ENCODE measurements around the gene SMOC2. TPM values are rescaled to one million over a fixed set of nuclear protein-coding genes. Genes with fewer than 3 reads are reported as not detected.

SMOC2 gene
- total RNA-seq, 1 donor from 2014 or later: 0.53 TPM

DNA sequence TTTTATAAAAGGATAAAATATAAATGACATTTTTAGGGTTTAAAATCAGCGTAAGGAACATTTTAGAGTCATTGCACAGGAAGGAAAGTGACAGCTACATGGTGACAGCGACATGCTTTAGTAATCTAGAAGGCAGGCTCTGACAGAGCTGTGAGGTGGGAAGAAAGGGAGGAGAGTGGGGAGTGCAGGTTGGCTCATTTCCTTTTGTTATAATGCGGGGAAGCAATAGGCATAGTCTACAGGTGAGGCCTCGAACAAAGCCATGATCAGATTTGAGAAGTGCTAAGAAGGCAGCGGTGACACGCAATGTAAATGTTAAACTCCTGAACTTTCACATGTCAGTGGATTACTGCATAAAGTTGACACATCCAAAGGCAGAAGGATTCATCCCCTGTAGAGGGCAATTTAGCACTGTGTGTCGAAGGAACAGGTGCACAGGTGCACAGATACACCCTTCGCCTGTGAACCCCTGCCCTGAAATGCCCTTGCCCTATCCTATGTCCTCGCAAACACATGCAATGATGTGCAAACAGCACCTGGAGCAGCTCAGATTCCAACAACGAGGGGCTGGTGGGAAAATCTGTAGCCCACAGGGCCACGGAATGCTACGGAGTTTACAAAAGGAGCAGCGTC is 32.4 kb upstream of the SMOC2 start:
- Histone ChIP-seq H3K4me3 (ENCODE audit: low read depth, low read length) (no peak overlapping the region), H3K27me3 (ENCODE audit: control insufficient read depth, insufficient read depth, low read length) (no peaks in the 10 kb centered on the region), H3K36me3 (ENCODE audit: control insufficient read depth, insufficient read depth, low read length) (no peaks in the 10 kb centered on the region)
- TF ChIP-seq, protein P1, sequence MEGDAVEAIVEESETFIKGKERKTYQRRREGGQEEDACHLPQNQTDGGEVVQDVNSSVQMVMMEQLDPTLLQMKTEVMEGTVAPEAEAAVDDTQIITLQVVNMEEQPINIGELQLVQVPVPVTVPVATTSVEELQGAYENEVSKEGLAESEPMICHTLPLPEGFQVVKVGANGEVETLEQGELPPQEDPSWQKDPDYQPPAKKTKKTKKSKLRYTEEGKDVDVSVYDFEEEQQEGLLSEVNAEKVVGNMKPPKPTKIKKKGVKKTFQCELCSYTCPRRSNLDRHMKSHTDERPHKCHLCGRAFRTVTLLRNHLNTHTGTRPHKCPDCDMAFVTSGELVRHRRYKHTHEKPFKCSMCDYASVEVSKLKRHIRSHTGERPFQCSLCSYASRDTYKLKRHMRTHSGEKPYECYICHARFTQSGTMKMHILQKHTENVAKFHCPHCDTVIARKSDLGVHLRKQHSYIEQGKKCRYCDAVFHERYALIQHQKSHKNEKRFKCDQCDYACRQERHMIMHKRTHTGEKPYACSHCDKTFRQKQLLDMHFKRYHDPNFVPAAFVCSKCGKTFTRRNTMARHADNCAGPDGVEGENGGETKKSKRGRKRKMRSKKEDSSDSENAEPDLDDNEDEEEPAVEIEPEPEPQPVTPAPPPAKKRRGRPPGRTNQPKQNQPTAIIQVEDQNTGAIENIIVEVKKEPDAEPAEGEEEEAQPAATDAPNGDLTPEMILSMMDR (IDR thresholded peaks at IDR 0.05; ENCODE audit: insufficient read depth, low read length, severe bottlenecking): no peak
- FAIRE-seq (no peak), DNase-seq (ENCODE audit: low read depth) (no peak)

- no peak for DNase-seq (ENCODE audit: low read depth)
Measured at GRCh38 chr6:168410035-168410434, 30.9 kb upstream of the SMOC2 start.

DNA sequence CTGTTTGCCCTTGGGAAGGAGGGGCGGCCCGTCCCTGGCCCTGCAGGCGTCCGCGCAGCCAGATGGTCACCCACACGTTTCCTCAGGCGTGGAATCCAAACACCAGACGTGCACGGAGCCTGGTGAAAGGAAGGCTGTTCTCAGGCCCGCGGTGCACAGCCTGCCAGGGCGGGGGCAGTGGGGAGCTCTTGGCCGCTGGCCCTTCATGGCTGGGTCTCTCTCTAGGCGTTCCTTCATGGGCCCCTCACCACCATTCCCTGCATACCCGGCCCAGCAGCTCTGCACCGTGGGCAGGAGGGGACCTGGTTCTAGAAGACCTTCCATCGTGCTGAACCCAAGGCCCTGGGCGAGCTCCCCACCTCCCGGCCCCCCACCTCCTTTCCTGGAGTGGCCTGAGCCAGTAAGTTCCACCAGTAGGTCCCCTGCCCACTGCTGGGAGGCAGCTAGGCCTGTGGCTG is 30.4 kb upstream of the SMOC2 start:
- no peak overlapping the region for H3K4me3 ChIP-seq (ENCODE audit: low read depth, low read length)
- FAIRE-seq (no peak), DNase-seq (ENCODE audit: low read depth) (no peak)
- TF ChIP-seq, protein P1 (IDR thresholded peaks at IDR 0.05; ENCODE audit: insufficient read depth, low read length, severe bottlenecking): no peak
- no peaks in the 10 kb centered on the region for H3K27me3 ChIP-seq (ENCODE audit: control insufficient read depth, insufficient read depth, low read length)
- no peaks in the 10 kb centered on the region for H3K36me3 ChIP-seq (ENCODE audit: control insufficient read depth, insufficient read depth, low read length)

More at GRCh38 chr6:168410035-168410434, 30.9 kb upstream of the SMOC2 start:
- H3K4me3 ChIP-seq (ENCODE audit: low read depth, low read length): no peak overlapping the region
- no peaks in the 10 kb centered on the region for H3K27me3 ChIP-seq (ENCODE audit: control insufficient read depth, insufficient read depth, low read length)
- no peak for FAIRE-seq
- H3K36me3 ChIP-seq (ENCODE audit: control insufficient read depth, insufficient read depth, low read length): no peaks in the 10 kb centered on the region
- TF ChIP-seq, protein P1 (IDR thresholded peaks at IDR 0.05; ENCODE audit: insufficient read depth, low read length, severe bottlenecking): no peak

DNA sequence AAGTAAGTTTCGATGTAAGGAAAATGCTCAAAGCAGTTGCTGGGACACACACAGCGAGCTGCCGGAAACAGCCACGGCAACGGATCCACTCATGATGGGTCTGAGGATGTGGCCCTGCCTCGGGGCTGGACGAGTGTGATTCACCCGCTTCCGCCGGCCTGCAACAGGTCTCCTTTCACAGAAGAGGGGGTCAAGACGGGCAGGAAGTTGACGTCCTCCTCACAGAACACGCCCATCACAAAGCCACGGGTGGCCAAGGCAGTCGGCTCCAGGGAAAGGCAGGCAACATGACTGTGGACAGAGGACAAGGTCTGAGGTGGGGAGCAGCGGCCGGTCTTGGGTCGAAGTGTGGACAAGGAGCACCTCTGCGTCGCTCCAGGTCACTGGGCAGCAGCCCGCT is 29.9 kb upstream of the SMOC2 start:
- no peak overlapping the region for H3K4me3 ChIP-seq (ENCODE audit: low read depth, low read length)
- DNase-seq (ENCODE audit: low read depth): no peak
- no peaks in the 10 kb centered on the region for H3K36me3 ChIP-seq (ENCODE audit: control insufficient read depth, insufficient read depth, low read length)
- FAIRE-seq: no peak
- H3K27me3 ChIP-seq (ENCODE audit: control insufficient read depth, insufficient read depth, low read length): no peaks in the 10 kb centered on the region
- TF ChIP-seq, protein P1 (IDR thresholded peaks at IDR 0.05; ENCODE audit: insufficient read depth, low read length, severe bottlenecking): no peak

DNA sequence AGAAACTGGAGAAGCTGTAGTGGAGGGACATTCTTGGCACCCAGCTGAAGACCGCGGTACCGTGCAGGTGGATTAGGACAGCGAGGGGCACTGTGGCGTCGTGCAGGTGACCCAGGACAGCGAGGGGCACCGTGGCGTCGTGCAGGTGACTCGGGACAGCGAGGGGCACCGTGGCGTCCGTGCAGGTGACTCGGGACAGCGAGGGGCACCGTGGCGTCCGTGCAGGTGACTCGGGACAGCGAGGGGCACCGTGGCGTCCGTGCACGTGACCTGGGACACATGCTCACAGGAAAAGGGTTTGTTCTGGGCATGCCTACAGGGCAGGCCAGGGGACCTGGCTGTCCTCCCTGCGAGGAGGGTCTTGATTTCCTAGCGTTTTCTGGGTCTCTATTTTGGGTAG is 29.2 kb upstream of the SMOC2 start:
- TF ChIP-seq, protein P1 (IDR thresholded peaks at IDR 0.05; ENCODE audit: insufficient read depth, low read length, severe bottlenecking): no peak
- no peaks in the 10 kb centered on the region for H3K36me3 ChIP-seq (ENCODE audit: control insufficient read depth, insufficient read depth, low read length)
- no peak for FAIRE-seq
- no peak overlapping the region for H3K4me3 ChIP-seq (ENCODE audit: low read depth, low read length)
- DNase-seq (ENCODE audit: low read depth): no peak
- H3K27me3 ChIP-seq (ENCODE audit: control insufficient read depth, insufficient read depth, low read length): no peaks in the 10 kb centered on the region

- FAIRE-seq: no peak
- Histone ChIP-seq H3K4me3 (ENCODE audit: low read depth, low read length) (no peak overlapping the region), H3K27me3 (ENCODE audit: control insufficient read depth, insufficient read depth, low read length) (no peaks in the 10 kb centered on the region), H3K36me3 (ENCODE audit: control insufficient read depth, insufficient read depth, low read length) (no peaks in the 10 kb centered on the region)
- DNase-seq (ENCODE audit: low read depth): no peak
- TF ChIP-seq, protein P1 (IDR thresholded peaks at IDR 0.05; ENCODE audit: insufficient read depth, low read length, severe bottlenecking): no peak
Measured at GRCh38 chr6:168412456-168412855, 28.5 kb upstream of the SMOC2 start.
